Natural killer cell treated with Interleukin-12 subunit alpha and Interleukin-12 subunit beta and Interleukin-15 and Interleukin-18, amount 100 ng/mL, for 72 hours (primary cell): ENCODE data around the gene ELP2. TPM values are rescaled to one million over a fixed set of nuclear protein-coding genes. Genes with fewer than 3 reads are reported as not detected.

Experiments
- ATAC-seq, 2 donors: fragments of 150-1000 bp; cut with Tn5 transposase in 1 of 2; sonication (Bioruptor Pico), chemical (Tn5 transposase) in 1 of 2; 2 replicates each; pipeline ENCODE4 v1.10.0; 2021
- DNase-seq: peaks from one replicate; pipeline ENCODE4 v3.0.0; 2022; ENCODE audit warnings: low spot score
- H3K27ac Mint-ChIP-seq, 2 donors: 1 replicate in 1 of 2; 2 replicates in 1 of 2; pipeline ENCODE4 v1.8.0; 2022; ENCODE audit warnings: mixed read lengths in 2 of 2, mild to moderate bottlenecking in 1 of 2, moderate library complexity in 1 of 2
- H3K27me3 Mint-ChIP-seq, 2 donors: 1 replicate in 1 of 2; 2 replicates in 1 of 2; pipeline ENCODE4 v1.8.0; 2022; ENCODE audit warnings: mixed read lengths in 2 of 2
- H3K36me3 Mint-ChIP-seq: one replicate; pipeline ENCODE4 v1.8.0; 2022; ENCODE audit warnings: mixed read lengths
- H3K4me1 Mint-ChIP-seq, 2 donors: 1 replicate in 1 of 2; 2 replicates in 1 of 2; pipeline ENCODE4 v1.8.0; 2022; ENCODE audit warnings: low read depth in 2 of 2, mixed read lengths in 2 of 2, mild to moderate bottlenecking in 1 of 2
- H3K4me3 Mint-ChIP-seq: one replicate; pipeline ENCODE4 v1.8.0; 2022; ENCODE audit warnings: mixed read lengths
- H3K9me3 Mint-ChIP-seq: 2 replicates; pipeline ENCODE4 v1.8.0; 2022; ENCODE audit warnings: mixed read lengths
- total RNA-seq, 2 donors: library from RNA; stranded (reverse); gene quantifications; one replicate each; pipeline ENCODE4 v1.2.3, GENCODE V29; 2022

The ELP2 gene
- total RNA-seq, 2 donors from 2014 or later, result 72.3 to 92.9 TPM

- H3K27ac Mint-ChIP-seq, result no peak overlapping the region
These were observed 51.7 kb downstream of the ELP2 start for GRCh38 chr18:36181441-36181840.

GRCh38 chr18:36181898-36182506, 52.3 kb downstream of the ELP2 start:
- Mint-ChIP-seq H3K36me3 (peaks cover 3% of the 10 kb centered on the region), H3K4me1 (peaks cover 0 to 6% of the 10 kb centered on the region in 2 donors), H3K9me3 (no peaks in the 10 kb centered on the region), H3K27ac (no peak overlapping the region), H3K27me3 (peaks cover 0 to 6% of the 10 kb centered on the region in 2 donors), H3K4me3 (no peak overlapping the region)
- DNase-seq, result no peak
- ATAC-seq, result no peak

More at GRCh38 chr18:36181441-36181840, 51.7 kb downstream of the ELP2 start:
- Mint-ChIP-seq H3K4me3 (no peak overlapping the region), H3K27me3 (peaks cover 0 to 6% of the 10 kb centered on the region in 2 donors), H3K4me1 (peaks cover 0 to 6% of the 10 kb centered on the region in 2 donors), H3K36me3 (peaks cover 5% of the 10 kb centered on the region), H3K9me3 (no peaks in the 10 kb centered on the region)
- DNase-seq (no peak), ATAC-seq (no peak)

- Mint-ChIP-seq H3K4me1 (peaks cover 0 to 7% of the 10 kb centered on the region in 2 donors), H3K27ac (no peak overlapping the region), H3K36me3 (no peaks in the 10 kb centered on the region), H3K4me3 (no peak overlapping the region), H3K27me3 (peaks cover 3 to 6% of the 10 kb centered on the region in 2 donors), H3K9me3 (no peaks in the 10 kb centered on the region)
- ATAC-seq (no peak), DNase-seq (no peak)
These were observed 53.3 kb downstream of the ELP2 start for GRCh38 chr18:36183033-36183432.

- Mint-ChIP-seq H3K9me3 (no peaks in the 10 kb centered on the region), H3K4me3 (no peak overlapping the region), H3K27me3 (peaks cover 12 to 15% of the 10 kb centered on the region in 2 donors), H3K27ac (no peak overlapping the region), H3K4me1 (peaks cover 3 to 12% of the 10 kb centered on the region in 2 donors), H3K36me3 (no peaks in the 10 kb centered on the region)
- no peak for ATAC-seq
- no peak for DNase-seq
These were observed 54.3 kb downstream of the ELP2 start for GRCh38 chr18:36183987-36184386.

- Mint-ChIP-seq H3K4me3 (peak overlapping the region; percentile 40), H3K4me1 (peaks cover 3 to 12% of the 10 kb centered on the region in 2 donors), H3K9me3 (no peaks in the 10 kb centered on the region), H3K36me3 (no peaks in the 10 kb centered on the region), H3K27me3 (peaks cover 18 to 24% of the 10 kb centered on the region in 2 donors), H3K27ac (no peak overlapping the region)
- ATAC-seq (no peak), DNase-seq (no peak)
These were observed 55.5 kb downstream of the ELP2 start for GRCh38 chr18:36185157-36185556.

- no peak for ATAC-seq
- Mint-ChIP-seq H3K27me3 (peaks cover 22 to 26% of the 10 kb centered on the region in 2 donors), H3K36me3 (no peaks in the 10 kb centered on the region), H3K4me3 (peak overlapping the region; percentile 73), H3K27ac (no peak overlapping the region), H3K4me1 (peaks cover 3 to 12% of the 10 kb centered on the region in 2 donors), H3K9me3 (no peaks in the 10 kb centered on the region)
- no peak for DNase-seq
These were observed 56.3 kb downstream of the ELP2 start for GRCh38 chr18:36185901-36186460.

- no peaks in the 10 kb centered on the region for H3K9me3 Mint-ChIP-seq
- peaks cover 3 to 12% of the 10 kb centered on the region in 2 donors for H3K4me1 Mint-ChIP-seq
- H3K36me3 Mint-ChIP-seq, result no peaks in the 10 kb centered on the region
- peak in 1 of 2 donors; percentile 28 for ATAC-seq
- peaks cover 28 to 29% of the 10 kb centered on the region in 2 donors for H3K27me3 Mint-ChIP-seq
- no peak overlapping the region for H3K27ac Mint-ChIP-seq
- peak overlapping the region; percentile 73 for H3K4me3 Mint-ChIP-seq
- DNase-seq, result no peak
These were observed 56.9 kb downstream of the ELP2 start for GRCh38 chr18:36186461-36187192.

GRCh38 chr18:36187193-36187825, 57.6 kb downstream of the ELP2 start, which contains the start of gene MOCOS:
MOCOS (plus strand) TSS chr18:36187497; CDS start chr18:36187540, 43 bp downstream.
- Mint-ChIP-seq H3K4me3 (peak within 1 kb of the TSS; percentile 73), H3K9me3 (no peaks in the 10 kb centered on the region), H3K4me1 (peaks cover 3 to 12% of the 10 kb centered on the region in 2 donors), H3K27ac (no peak within 1 kb of the TSS), H3K27me3 (peaks cover 32 to 34% of the 10 kb centered on the region in 2 donors), H3K36me3 (no peaks in the 10 kb centered on the region)
- ATAC-seq (peak; percentile 83 to 90), DNase-seq (peak; percentile 70)

- H3K36me3 Mint-ChIP-seq, result no peaks in the 10 kb centered on the region
- peak overlapping the region; percentile 50 for H3K4me3 Mint-ChIP-seq
- ATAC-seq, result peak in 1 of 2 donors; percentile 5
- H3K27ac Mint-ChIP-seq, result no peak overlapping the region
- DNase-seq, result no peak
- H3K27me3 Mint-ChIP-seq, result peaks cover 32 to 34% of the 10 kb centered on the region in 2 donors
- peaks cover 3 to 12% of the 10 kb centered on the region in 2 donors for H3K4me1 Mint-ChIP-seq
- H3K9me3 Mint-ChIP-seq, result no peaks in the 10 kb centered on the region
These were observed 58.4 kb downstream of the ELP2 start for GRCh38 chr18:36187826-36188721.

- Mint-ChIP-seq H3K27me3 (peaks cover 31 to 34% of the 10 kb centered on the region in 2 donors), H3K4me3 (peak overlapping the region; percentile 50), H3K4me1 (peaks cover 3 to 12% of the 10 kb centered on the region in 2 donors), H3K9me3 (no peaks in the 10 kb centered on the region), H3K27ac (no peak overlapping the region), H3K36me3 (no peaks in the 10 kb centered on the region)
- DNase-seq (no peak), ATAC-seq (no peak)
These were observed 59.2 kb downstream of the ELP2 start for GRCh38 chr18:36188916-36189315.

GRCh38 chr18:36189486-36189885, 59.8 kb downstream of the ELP2 start:
- H3K27me3 Mint-ChIP-seq, result peaks cover 30 to 34% of the 10 kb centered on the region in 2 donors
- H3K9me3 Mint-ChIP-seq, result no peaks in the 10 kb centered on the region
- H3K36me3 Mint-ChIP-seq, result no peaks in the 10 kb centered on the region
- peaks cover 3 to 12% of the 10 kb centered on the region in 2 donors for H3K4me1 Mint-ChIP-seq
- no peak overlapping the region for H3K27ac Mint-ChIP-seq
- no peak for DNase-seq
- no peak overlapping the region for H3K4me3 Mint-ChIP-seq
- ATAC-seq, result no peak

- peaks cover 3 to 9% of the 10 kb centered on the region in 2 donors for H3K4me1 Mint-ChIP-seq
- ATAC-seq (no peak), DNase-seq (no peak)
- no peak overlapping the region for H3K4me3 Mint-ChIP-seq
- no peak overlapping the region for H3K27ac Mint-ChIP-seq
- peaks cover 34 to 38% of the 10 kb centered on the region in 2 donors for H3K27me3 Mint-ChIP-seq
- H3K9me3 Mint-ChIP-seq, result no peaks in the 10 kb centered on the region
- H3K36me3 Mint-ChIP-seq, result no peaks in the 10 kb centered on the region
These were observed 61.6 kb downstream of the ELP2 start for GRCh38 chr18:36191286-36191685.

- ATAC-seq, result no peak
- H3K27ac Mint-ChIP-seq, result no peak overlapping the region
- H3K9me3 Mint-ChIP-seq, result no peaks in the 10 kb centered on the region
- peaks cover 34 to 38% of the 10 kb centered on the region in 2 donors for H3K27me3 Mint-ChIP-seq
- H3K4me1 Mint-ChIP-seq, result peaks cover 3 to 9% of the 10 kb centered on the region in 2 donors
- H3K36me3 Mint-ChIP-seq, result no peaks in the 10 kb centered on the region
- no peak overlapping the region for H3K4me3 Mint-ChIP-seq
- no peak for DNase-seq
These were observed 62.0 kb downstream of the ELP2 start for GRCh38 chr18:36191711-36192110.
